K562 (cell line): ENCODE measurements around the gene DENR. TPM values are rescaled to one million over a fixed set of nuclear protein-coding genes. Genes with fewer than 3 reads are reported as not detected.
A peak's percentile ranks its signal among the peaks of the same experiment; 100 is the strongest.

Experiments used
- ATAC-seq: fragments of 200-7000 bp; cut with Tn5 transposase; 3 replicates; pipeline ENCODE4 v1.9.1; 2020; ENCODE audit warnings: moderate library complexity
- BruUV-seq: library from RNA; stranded (reverse); fragments of 400-500 nt; replicated peaks from 2 replicates; lab custom pipeline; 2021; lab: Mats Ljungman, UMichigan
- CTCF ChIA-PET: fragments of 300-600 bp; formaldehyde crosslinking; extraction: SDS; loops from one replicate; lab custom pipeline; 2021; ENCODE audit warnings: low intra/inter-chr PET ratio; lab: Yijun Ruan, JAX
- POLR2A ChIA-PET: fragments of 300-600, 350-650 bp; sonication (Branson Sonifier 250); formaldehyde crosslinking; extraction: SDS; loops from one replicate; lab custom pipeline; 2021; ENCODE audit warnings: antibody characterized with exemption, inconsistent platforms; lab: Yijun Ruan, JAX
- DNase-seq, 4 experiments: peaks; one replicate each; pipeline versions ENCODE4 v3.0.0 to v3.0.0-alpha.2; 2011 to 2018; ENCODE audit warnings: low spot score in 3 of 4, mixed read lengths in 3 of 4; ENCODE audit errors: extremely low read depth in 1 of 4
- FAIRE-seq: peaks from 2 replicates; lab custom pipeline; 2011; peaks lifted over from hg19 to GRCh38; lab: Jason Lieb, UNC
- H2AFZ ChIP-seq: 2 replicates; pipeline ENCODE4 v1.6.0; 2011; ENCODE audit warnings: low read depth, low read length, control low read depth, inconsistent platforms
- H3K27ac ChIP-seq: fragments of 200-600 bp; 3 replicates; pipeline ENCODE4 v1.8.0; 2011; ENCODE audit warnings: low read depth, mild to moderate bottlenecking, control low read depth, inconsistent platforms, low read length, moderate library complexity, mixed read lengths; ENCODE audit errors: extremely low read depth
- H3K27me3 ChIP-seq, 2 experiments: fragments of 300-600 bp in 1 of 2; 2 replicates in 1 of 2; 3 replicates in 1 of 2; pipeline versions ENCODE4 v1.6.0 to v1.8.0; 2011; ENCODE audit warnings: inconsistent platforms in 2 of 2, low read length in 2 of 2, mild to moderate bottlenecking in 1 of 2, mixed read lengths in 1 of 2, moderate library complexity in 1 of 2; ENCODE audit not compliant: control insufficient read depth in 2 of 2, insufficient read depth in 2 of 2
- H3K36me3 ChIP-seq: fragments of 300-600 bp; 3 replicates; pipeline ENCODE4 v1.8.0; 2011; ENCODE audit warnings: mild to moderate bottlenecking, low read length, inconsistent platforms; ENCODE audit not compliant: control insufficient read depth, insufficient read depth
- H3K4me1 ChIP-seq, 2 experiments: fragments of 200-600 bp in 1 of 2; replicated peaks in 1 of 2; 2 replicates in 1 of 2; 3 replicates in 1 of 2; pipeline versions ENCODE4 v1.5.1 to v1.8.0; 2011; ENCODE audit warnings: inconsistent platforms in 2 of 2, low read length in 2 of 2, mild to moderate bottlenecking in 1 of 2, mixed read lengths in 1 of 2, moderate library complexity in 1 of 2; ENCODE audit not compliant: control insufficient read depth in 2 of 2, insufficient read depth in 2 of 2
- H3K4me2 ChIP-seq: 2 replicates; pipeline ENCODE4 v1.6.1; 2011; ENCODE audit warnings: low read length, control low read depth, inconsistent platforms, mixed read lengths; ENCODE audit not compliant: insufficient read depth
- H3K4me3 ChIP-seq: fragments of 200-600 bp; sonication (generic), shearing (Covaris generic); 2 replicates; pipeline ENCODE4 v1.5.1; 2016; ENCODE audit warnings: control low read depth, inconsistent platforms
- H3K79me2 ChIP-seq: fragments of 200-600 bp; 3 replicates; pipeline ENCODE4 v1.8.0; 2011; ENCODE audit warnings: low read length, inconsistent platforms; ENCODE audit not compliant: control insufficient read depth, insufficient read depth
- H3K9ac ChIP-seq, 2 experiments: 2 replicates each; pipeline versions ENCODE4 v1.6.0 to v1.6.1; 2011; ENCODE audit warnings: low read depth in 2 of 2, low read length in 2 of 2, control low read depth in 1 of 2, inconsistent platforms in 1 of 2, mild to moderate bottlenecking in 1 of 2, mixed read lengths in 1 of 2; ENCODE audit not compliant: insufficient read depth in 1 of 2
- H3K9me1 ChIP-seq: one replicate; pipeline ENCODE4 v1.6.0; 2011; ENCODE audit warnings: inconsistent platforms, mild to moderate bottlenecking, low read length, moderate library complexity; ENCODE audit not compliant: control insufficient read depth, insufficient read depth
- H3K9me3 ChIP-seq: replicated peaks from 2 replicates; pipeline ENCODE4 v1.5.1; 2011; ENCODE audit warnings: low read depth, low read length, inconsistent platforms; ENCODE audit not compliant: control insufficient read depth, insufficient read depth
- H4K20me1 ChIP-seq: replicated peaks from 2 replicates; pipeline ENCODE4 v1.6.1; 2011; ENCODE audit warnings: low read length, inconsistent platforms, mixed read lengths; ENCODE audit not compliant: control insufficient read depth, insufficient read depth
- ARID1B ChIP-seq: fragments of 450-650 bp; IDR thresholded peaks from 2 replicates; pipeline ENCODE4 v1.6.1; 2016; ENCODE audit warnings: antibody characterized with exemption, mild to moderate bottlenecking, inconsistent platforms
- CBFA2T3 ChIP-seq: fragments of 450-650 bp; IDR thresholded peaks from 2 replicates; pipeline ENCODE4 v1.6.1; 2017
- CC2D1A ChIP-seq: fragments of 450-650 bp; IDR thresholded peaks from 2 replicates; pipeline ENCODE4 v1.6.1; 2017; ENCODE audit warnings: mild to moderate bottlenecking
- E2F6 ChIP-seq, 2 experiments: IDR thresholded peaks; 2 replicates each; pipeline ENCODE4 v1.6.1; 2011; ENCODE audit warnings: borderline replicate concordance in 1 of 2, control low read depth in 1 of 2, low read depth in 1 of 2, low read length in 1 of 2, mild to moderate bottlenecking in 1 of 2, mixed read lengths in 1 of 2, moderate library complexity in 1 of 2; ENCODE audit not compliant: insufficient read depth in 1 of 2, insufficient read length in 1 of 2, poor library complexity in 1 of 2, severe bottlenecking in 1 of 2; ENCODE audit errors: extremely low read depth in 1 of 2
- ELF1 ChIP-seq: fragments of 200-800 bp; sonication (Bioruptor generic); IDR thresholded peaks from 2 replicates; pipeline ENCODE4 v1.6.1; 2016; ENCODE audit warnings: missing genetic modification characterization, missing compliant biosample characterization
- EP300 ChIP-seq: IDR thresholded peaks from 2 replicates; pipeline ENCODE4 v1.6.1; 2012; ENCODE audit warnings: low read length, improper control_type of control experiment
- FOXM1 ChIP-seq, 2 experiments: fragments of 450-650 bp in 1 of 2; sonication (generic) in 1 of 2; formaldehyde crosslinking in 1 of 2; IDR thresholded peaks; 2 replicates each; pipeline versions ENCODE4 v1.6.1 to v1.9.0; 2017 to 2022; ENCODE audit warnings: low read depth in 2 of 2, mild to moderate bottlenecking in 2 of 2, missing genetic modification reagents in 1 of 2, moderate library complexity in 1 of 2
- FUS ChIP-seq: fragments of 200-400 bp; formaldehyde crosslinking; optimal IDR thresholded peaks from 2 replicates; pipeline ENCODE3; 2017; ENCODE audit warnings: low read depth, low read length
- KDM1A ChIP-seq, 2 experiments: fragments of 450-650 bp; IDR thresholded peaks; 2 replicates each; pipeline ENCODE4 v1.6.1; 2016; ENCODE audit warnings: mild to moderate bottlenecking in 2 of 2
- MYBL2 ChIP-seq, 2 experiments: fragments of 450-650 bp in 1 of 2; sonication (generic) in 1 of 2; formaldehyde crosslinking in 1 of 2; IDR thresholded peaks; 2 replicates each; pipeline versions ENCODE4 v1.6.1 to v1.8.1; 2017 to 2022; ENCODE audit warnings: borderline replicate concordance in 1 of 2, inconsistent platforms in 1 of 2, low read depth in 1 of 2, mild to moderate bottlenecking in 1 of 2, missing genetic modification reagents in 1 of 2, moderate library complexity in 1 of 2
- RBM15 ChIP-seq: fragments of 200-400 bp; formaldehyde crosslinking; IDR thresholded peaks from 2 replicates; pipeline ENCODE4 v1.6.1; 2018; ENCODE audit warnings: mild to moderate bottlenecking, low read length, moderate library complexity; ENCODE audit not compliant: insufficient read depth
- SPI1 ChIP-seq: IDR thresholded peaks from 2 replicates; pipeline ENCODE4 v1.6.1; 2011; ENCODE audit warnings: low read depth, low read length, control low read depth, borderline replicate concordance
- TAL1 ChIP-seq: fragments of 450-650 bp; IDR thresholded peaks from 2 replicates; pipeline ENCODE4 v1.6.1; 2016; ENCODE audit warnings: mild to moderate bottlenecking
- TRIM28 ChIP-seq: fragments of 450-650 bp; IDR thresholded peaks from 2 replicates; pipeline ENCODE4 v1.6.1; 2017
- ZBTB17 ChIP-seq: fragments of 450-650 bp; formaldehyde crosslinking; IDR thresholded peaks from 2 replicates; pipeline ENCODE4 v1.4.0; 2020; ENCODE audit warnings: mild to moderate bottlenecking
- ZNF584 ChIP-seq: fragments of 200-800 bp; sonication (Bioruptor generic); IDR thresholded peaks from 2 replicates; pipeline ENCODE4 v1.6.1; 2016; ENCODE audit warnings: low read depth, mild to moderate bottlenecking, missing genetic modification characterization, missing compliant biosample characterization
- ZNF639 ChIP-seq, 2 experiments: fragments of 200-800 bp in 1 of 2; sonication (Bioruptor generic) in 1 of 2; sonication (generic) in 1 of 2; formaldehyde crosslinking in 1 of 2; IDR thresholded peaks in 1 of 2; conservative IDR thresholded peaks in 1 of 2; 2 replicates each; pipeline versions ENCODE4 v1.5.0 to v1.6.1; 2016 to 2020; ENCODE audit warnings: missing compliant biosample characterization in 1 of 2, missing genetic modification characterization in 1 of 2, missing genetic modification reagents in 1 of 2
- WGBS: fragments of 100-300 bp; shearing (Covaris generic); methylation state at CpG from one replicate; pipeline ENCODE4 v1.1.6; 2016; ENCODE audit warnings: low coverage, mixed read lengths; ENCODE audit not compliant: insufficient coverage; ENCODE audit errors: missing lambda C conversion rate; 5-methylcytosine and 5-hydroxymethylcytosine counted together
- in situ Hi-C: fragments of 300-500 bp; cut with MboI; formaldehyde crosslinking; loops from 4 replicates; pipeline ENCODE4 v1.15.0; 2018; ENCODE audit warnings: inconsistent platforms, mixed read lengths
- intact Hi-C: fragments of 100-400 bp; cut with micrococcal nuclease; formaldehyde crosslinking; loops from 2 replicates; pipeline ENCODE4 v1.14.2; 2022
- polyA plus RNA-seq, 8 experiments: library from polyadenylated mRNA; depleted of rRNA in 4 of 8; stranded (reverse) in 5 of 8; unstranded in 3 of 8; fragments of >200 nt; fragmentation: Nextera tagmentation in 2 of 8; fragmentation: Illumina TruSeq in 1 of 8; extraction: Ambion mirVana in 2 of 8; extraction: Trizol in 1 of 8; gene quantifications; 2 replicates each; pipeline versions ENCODE4 v1.2.1 to v1.2.3, GENCODE V29; 2011 to 2014; ENCODE audit warnings: inconsistent platforms in 1 of 8, missing spikeins in 1 of 8
- total RNA-seq, 7 experiments: library from RNA; depleted of rRNA in 6 of 7; stranded (reverse); fragments of >200 nt in 6 of 7; fragmentation: Illumina TruSeq in 2 of 7; extraction: Trizol in 2 of 7; gene quantifications; 2 replicates each; pipeline versions ENCODE4 v1.2.1 to v1.2.3, GENCODE V29; 2011 to 2021; ENCODE audit warnings: low replicate concordance in 1 of 7
- TF ChIP-seq, protein P1 (sequence below): fragments of 250-450 bp; sonication (Bioruptor Pico); IDR thresholded peaks from 2 replicates; pipeline ENCODE4 v1.5.0; 2020; ENCODE audit warnings: mild to moderate bottlenecking

DENR gene
- total and polyA plus RNA-seq, 9 of the 15 experiments (the other 6 are each of a cell fraction or from before 2014, with no cell fraction given) = 32.5 to 77.4 (median 54.7) TPM

DNA sequence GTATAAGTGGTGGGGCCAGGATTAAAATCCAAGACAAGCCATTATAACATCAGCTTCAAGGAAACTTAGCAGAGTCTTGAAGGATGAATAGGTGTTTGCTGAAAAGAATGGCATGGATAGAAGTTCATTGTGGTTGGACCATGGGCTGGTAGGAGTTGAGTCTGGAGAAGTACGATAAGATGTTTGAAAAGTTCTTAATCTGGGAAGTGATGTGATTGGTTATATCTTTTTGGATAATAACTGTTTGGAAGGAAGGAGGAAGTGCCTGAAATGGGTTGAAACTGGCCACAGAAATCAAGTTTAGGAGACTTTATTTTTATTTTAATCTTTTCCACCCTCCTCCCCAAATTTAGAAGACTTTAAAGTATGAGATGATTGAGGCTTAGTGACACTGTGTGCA is 4.9 kb downstream of the DENR start:
- FAIRE-seq (peak; percentile 55), ATAC-seq (no peak), DNase-seq (peak; percentile 26 to 48 (median 42))
- in situ Hi-C loops (no loop called here), intact Hi-C loops (loop anchor here (10.0 kb wide), 1 partner anchor 363 kb away; no protein-coding TSS in a partner anchor)
- ChIA-PET POLR2A (interaction anchor here (1.1 kb wide), 1 partner anchor 8 kb away, joined by 4 read pairs; no protein-coding TSS in a partner anchor), CTCF (no interaction called here)
- Histone ChIP-seq H2AFZ (no peak overlapping the region), H3K9me1 (no peaks in the 10 kb centered on the region), H3K27ac (no peak overlapping the region), H3K4me3 (no peak overlapping the region), H3K36me3 (peaks cover 82% of the 10 kb centered on the region), H3K27me3 (no peaks in the 10 kb centered on the region), H3K4me1 (peaks cover 19% of the 10 kb centered on the region in 2 experiments; a peak in 4 of 5 replicates), H3K4me2 (no peak overlapping the region), H3K9me3 (no peaks in the 10 kb centered on the region), H3K79me2 (peaks cover 66% of the 10 kb centered on the region), H4K20me1 (no peaks in the 10 kb centered on the region; the same call in 1 of the 2 replicates), H3K9ac (no peak overlapping the region)
- BruUV-seq = no TSS peak
- WGBS = 21% methylated on average over 1 of the region's 1 CpG
- peak; percentile 92 for TF ChIP-seq FOXM1 (IDR thresholded peaks at IDR 0.05; ENCODE audit: low read depth)
- no peak for TF ChIP-seq FOXM1 (CRISPR knock-in tag; IDR thresholded peaks at IDR 0.05; ENCODE audit: low read depth)
- 0 out of 4 replicates have a peak, but pooled peaks of 1 of the 2 experiments have one; percentile 23 for TF ChIP-seq ZNF639 (CRISPR knock-in tag; conservative IDR thresholded peaks at IDR 0.05 in 1 of 2, IDR thresholded peaks at IDR 0.05 in 1 of 2)
- TF ChIP-seq ELF1 = 0 out of 2 replicates have a peak, but pooled peaks have one; percentile 23
- TF ChIP-seq ZNF584 = no peak
- no peak for TF ChIP-seq TRIM28
- peak; percentile 54 for TF ChIP-seq TAL1
- no peak for TF ChIP-seq RBM15
- TF ChIP-seq EP300 = peak; percentile 49; the same call in 1 of the 2 replicates
- no peak for TF ChIP-seq E2F6 (IDR thresholded peaks at IDR 0.05; ENCODE audit: borderline replicate concordance in 1 of 2, extremely low read depth in 1 of 2, insufficient read depth in 1 of 2, insufficient read length in 1 of 2, low read depth in 1 of 2, low read length in 1 of 2, poor library complexity in 1 of 2, severe bottlenecking in 1 of 2)
- TF ChIP-seq, protein P1, sequence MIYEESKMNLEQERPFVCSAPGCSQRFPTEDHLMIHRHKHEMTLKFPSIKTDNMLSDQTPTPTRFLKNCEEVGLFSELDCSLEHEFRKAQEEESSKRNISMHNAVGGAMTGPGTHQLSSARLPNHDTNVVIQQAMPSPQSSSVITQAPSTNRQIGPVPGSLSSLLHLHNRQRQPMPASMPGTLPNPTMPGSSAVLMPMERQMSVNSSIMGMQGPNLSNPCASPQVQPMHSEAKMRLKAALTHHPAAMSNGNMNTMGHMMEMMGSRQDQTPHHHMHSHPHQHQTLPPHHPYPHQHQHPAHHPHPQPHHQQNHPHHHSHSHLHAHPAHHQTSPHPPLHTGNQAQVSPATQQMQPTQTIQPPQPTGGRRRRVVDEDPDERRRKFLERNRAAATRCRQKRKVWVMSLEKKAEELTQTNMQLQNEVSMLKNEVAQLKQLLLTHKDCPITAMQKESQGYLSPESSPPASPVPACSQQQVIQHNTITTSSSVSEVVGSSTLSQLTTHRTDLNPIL = no peak
- TF ChIP-seq ZBTB17 (CRISPR knock-in tag) = peak; percentile 34; the same call in 1 of the 2 replicates
- TF ChIP-seq ARID1B = peak; percentile 73
- 0 out of 4 replicates have a peak, but pooled peaks of 1 of the 2 experiments have one; percentile 9 for TF ChIP-seq KDM1A (IDR thresholded peaks at IDR 0.05)
- peak; percentile 83 for TF ChIP-seq SPI1
- TF ChIP-seq CBFA2T3 = peak; percentile 66
- no peak for TF ChIP-seq FUS
- TF ChIP-seq MYBL2 (IDR thresholded peaks at IDR 0.05; ENCODE audit: low read depth) = peak; percentile 70
- no peak for TF ChIP-seq MYBL2 (CRISPR knock-in tag; IDR thresholded peaks at IDR 0.05; ENCODE audit: borderline replicate concordance)
- peak; percentile 54; the same call in 1 of the 2 replicates for TF ChIP-seq CC2D1A
